B cell (primary cell): ENCODE data around the gene UBXN6. TPM values are rescaled to one million over a fixed set of nuclear protein-coding genes. Genes with fewer than 3 reads are reported as not detected.

Experiments used
- ATAC-seq: fragments of 200-7000 bp; cut with Tn5 transposase; one replicate; pipeline ENCODE4 v1.10.0; 2021; ENCODE audit warnings: low read depth, mild to moderate bottlenecking, moderate number of reproducible peaks, moderate library complexity
- CTCF ChIA-PET: fragments of 350-600 bp; sonication (Branson Sonifier 250); formaldehyde crosslinking; loops from one replicate; lab custom pipeline; 2021; ENCODE audit warnings: antibody characterized with exemption, inconsistent platforms; lab: Charles Lee
- POLR2A ChIA-PET: fragments of 350-600 bp; sonication (Branson Sonifier 250); formaldehyde crosslinking; loops from one replicate; lab custom pipeline; 2021; ENCODE audit warnings: antibody characterized with exemption; lab: Charles Lee
- DNase-seq: peaks from one replicate; pipeline ENCODE4 v3.0.0; 2013
- H2AFZ ChIP-seq: 2 replicates; pipeline ENCODE4 v1.6.1; 2012; ENCODE audit warnings: mild to moderate bottlenecking, low read depth, low read length; ENCODE audit not compliant: insufficient read depth, poor library complexity, severe bottlenecking
- H3K27ac ChIP-seq, 2 donors: 1 replicate in 1 of 2; 2 replicates in 1 of 2; pipeline ENCODE4 v1.5.1; 2012 to 2013; ENCODE audit warnings: low read length in 2 of 2, mild to moderate bottlenecking in 2 of 2, moderate library complexity in 1 of 2
- H3K27me3 ChIP-seq, 4 experiments: fragments of 200-600 bp in 1 of 4; sonication (generic) in 1 of 4; replicated peaks in 1 of 4; 1 replicate in 2 of 4; 2 replicates in 2 of 4; pipeline versions ENCODE4 v1.6.1 to v1.7.0; 2013 to 2016; ENCODE audit warnings: low read length in 3 of 4, mild to moderate bottlenecking in 2 of 4, mixed read lengths in 1 of 4, moderate library complexity in 1 of 4; ENCODE audit not compliant: insufficient read depth in 4 of 4, control insufficient read depth in 3 of 4; ENCODE audit errors: control extremely low read depth in 1 of 4
- H3K36me3 ChIP-seq, 2 experiments: replicated peaks in 1 of 2; 1 replicate in 1 of 2; 2 replicates in 1 of 2; pipeline versions ENCODE4 v1.6.1 to v1.7.1; 2013; ENCODE audit warnings: low read length in 1 of 2; ENCODE audit not compliant: insufficient read depth in 2 of 2, control insufficient read depth in 1 of 2; ENCODE audit errors: control extremely low read depth in 1 of 2, extremely low read depth in 1 of 2
- H3K4me1 ChIP-seq, 2 donors: fragments of 200-600 bp in 1 of 2; sonication (generic) in 1 of 2; 1 replicate in 1 of 2; 2 replicates in 1 of 2; pipeline versions ENCODE4 v1.5.1 to v1.6.1; 2013 to 2017; ENCODE audit warnings: low read length in 2 of 2; ENCODE audit not compliant: control insufficient read depth in 2 of 2, insufficient read depth in 2 of 2
- H3K4me2 ChIP-seq: replicated peaks from 2 replicates; pipeline ENCODE3; 2012; ENCODE audit warnings: mild to moderate bottlenecking, low read depth, low read length; ENCODE audit not compliant: poor library complexity, severe bottlenecking
- H3K4me3 ChIP-seq, 5 experiments: fragments of 200-600 bp in 1 of 5; sonication (generic) in 1 of 5; 1 replicate in 3 of 5; 2 replicates in 2 of 5; pipeline versions ENCODE4 v1.5.1 to v1.7.0; 2011 to 2016; ENCODE audit warnings: low read length in 4 of 5, mild to moderate bottlenecking in 4 of 5, low read depth in 2 of 5, control low read depth in 1 of 5, moderate library complexity in 1 of 5; ENCODE audit not compliant: insufficient read depth in 1 of 5; ENCODE audit errors: control extremely low read depth in 1 of 5, extremely low read depth in 1 of 5
- H3K79me2 ChIP-seq: fragments of 200-600 bp; sonication (generic); one replicate; pipeline ENCODE4 v1.6.0; 2016; ENCODE audit warnings: low read length; ENCODE audit not compliant: control insufficient read depth, insufficient read depth
- H3K9ac ChIP-seq: fragments of 200-600 bp; sonication (generic); 2 replicates; pipeline ENCODE4 v1.6.1; 2017; ENCODE audit warnings: mild to moderate bottlenecking, low read length, moderate library complexity
- H3K9me3 ChIP-seq, 3 donors: one replicate each; pipeline versions ENCODE4 v1.6.1 to v1.7.1; 2013; ENCODE audit warnings: low read length in 2 of 3; ENCODE audit not compliant: control insufficient read depth in 2 of 3, insufficient read depth in 1 of 3; ENCODE audit errors: control extremely low read depth in 1 of 3
- H4K20me1 ChIP-seq: 2 replicates; pipeline ENCODE4 v1.6.0; 2012; ENCODE audit warnings: mild to moderate bottlenecking, low read length; ENCODE audit not compliant: insufficient read depth, control insufficient read depth, poor library complexity, severe bottlenecking
- H3K27ac Mint-ChIP-seq: one replicate; pipeline ENCODE4 v1.8.0; 2021; ENCODE audit warnings: mixed read lengths
- H3K27me3 Mint-ChIP-seq: one replicate; pipeline ENCODE4 v1.8.0; 2021; ENCODE audit warnings: mixed read lengths
- H3K4me1 Mint-ChIP-seq: one replicate; pipeline ENCODE4 v1.8.0; 2021; ENCODE audit warnings: mixed read lengths
- H3K4me3 Mint-ChIP-seq: one replicate; pipeline ENCODE4 v1.8.0; 2021; ENCODE audit warnings: mixed read lengths
- H3K9me3 Mint-ChIP-seq: one replicate; pipeline ENCODE4 v1.8.0; 2022; ENCODE audit warnings: mixed read lengths; ENCODE audit not compliant: insufficient read depth
- EZH2 ChIP-seq: IDR thresholded peaks from 2 replicates; pipeline ENCODE4 v1.6.1; 2012; ENCODE audit warnings: borderline replicate concordance, low read depth, mild to moderate bottlenecking, moderate library complexity, low read length; ENCODE audit not compliant: insufficient read depth, poor library complexity, severe bottlenecking
- WGBS: methylation state at CpG from one replicate; pipeline ENCODE4 v1.1.5; 2013; ENCODE audit warnings: missing lambda C conversion rate; ENCODE audit not compliant: insufficient coverage; 5-methylcytosine and 5-hydroxymethylcytosine counted together
- intact Hi-C: fragments of 100-400 bp; cut with micrococcal nuclease; formaldehyde crosslinking; loops from one replicate; pipeline ENCODE4 v1.10.0; 2022
- polyA plus RNA-seq: library from polyadenylated mRNA; depleted of rRNA; stranded (reverse); fragments of >200 nt; gene quantifications from 2 replicates; pipeline ENCODE4 v1.2.3, GENCODE V29; 2012
- total RNA-seq, 2 donors: library from RNA; stranded (reverse); fragments of 120-200 nt in 1 of 2; gene quantifications; 1 replicate in 1 of 2; 2 replicates in 1 of 2; pipeline versions ENCODE4 v1.2.3 to v1.2.4, GENCODE V29; 2013 to 2022
- TF ChIP-seq, protein P1 (sequence below): fragments of 200-600 bp; IDR thresholded peaks from one replicate; pipeline ENCODE4 v1.8.0; 2022; ENCODE audit warnings: antibody characterized with exemption, mild to moderate bottlenecking

Gene UBXN6
- total and polyA plus RNA-seq, 2 donors (not counting 1 experiment from before 2014, with no cell fraction given), result 75.8 to 76.6 TPM

DNA sequence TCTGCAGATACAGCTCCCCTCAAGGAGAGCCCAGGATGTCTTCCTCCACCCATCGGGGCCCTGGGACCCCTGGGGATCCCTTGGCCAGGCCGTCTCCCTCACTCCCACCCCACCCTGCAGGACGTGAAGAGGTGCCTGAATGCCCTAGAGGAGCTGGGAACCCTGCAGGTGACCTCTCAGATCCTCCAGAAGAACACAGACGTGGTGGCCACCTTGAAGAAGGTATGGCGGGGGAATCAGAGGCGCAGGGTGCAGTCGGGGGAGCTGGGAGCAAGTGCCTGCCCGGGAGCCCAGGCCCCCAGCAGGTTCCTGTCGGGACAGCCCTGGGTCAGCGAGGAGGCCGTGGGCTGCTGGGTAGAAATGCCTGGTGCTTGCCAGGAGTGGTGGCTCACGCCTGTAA, 41.1 kb upstream of the UBXN6 start:
- POLR2A ChIA-PET, result no interaction called here
- H3K9me3 ChIP-seq, result no peaks in the 10 kb centered on the region
- H2AFZ ChIP-seq, result no peak overlapping the region
- Mint-ChIP-seq H3K4me3 (no peak overlapping the region), H3K9me3 (no peaks in the 10 kb centered on the region), H3K4me1 (no peaks in the 10 kb centered on the region), H3K27ac (no peak overlapping the region), H3K27me3 (no peaks in the 10 kb centered on the region)
- DNase-seq, result no peak
- CTCF ChIA-PET, result no interaction called here
- 98% methylated on average over 11 of the region's 12 CpGs for WGBS
- no peaks in the 10 kb centered on the region for H3K79me2 ChIP-seq
- peaks cover 0 to 41% of the 10 kb centered on the region in 2 experiments for H3K36me3 ChIP-seq
- H3K4me1 ChIP-seq, result no peaks in the 10 kb centered on the region
- H4K20me1 ChIP-seq, result no peaks in the 10 kb centered on the region
- ATAC-seq, result no peak
- H3K4me2 ChIP-seq, result no peak overlapping the region
- no peak for TF ChIP-seq EZH2
- TF ChIP-seq, protein P1, sequence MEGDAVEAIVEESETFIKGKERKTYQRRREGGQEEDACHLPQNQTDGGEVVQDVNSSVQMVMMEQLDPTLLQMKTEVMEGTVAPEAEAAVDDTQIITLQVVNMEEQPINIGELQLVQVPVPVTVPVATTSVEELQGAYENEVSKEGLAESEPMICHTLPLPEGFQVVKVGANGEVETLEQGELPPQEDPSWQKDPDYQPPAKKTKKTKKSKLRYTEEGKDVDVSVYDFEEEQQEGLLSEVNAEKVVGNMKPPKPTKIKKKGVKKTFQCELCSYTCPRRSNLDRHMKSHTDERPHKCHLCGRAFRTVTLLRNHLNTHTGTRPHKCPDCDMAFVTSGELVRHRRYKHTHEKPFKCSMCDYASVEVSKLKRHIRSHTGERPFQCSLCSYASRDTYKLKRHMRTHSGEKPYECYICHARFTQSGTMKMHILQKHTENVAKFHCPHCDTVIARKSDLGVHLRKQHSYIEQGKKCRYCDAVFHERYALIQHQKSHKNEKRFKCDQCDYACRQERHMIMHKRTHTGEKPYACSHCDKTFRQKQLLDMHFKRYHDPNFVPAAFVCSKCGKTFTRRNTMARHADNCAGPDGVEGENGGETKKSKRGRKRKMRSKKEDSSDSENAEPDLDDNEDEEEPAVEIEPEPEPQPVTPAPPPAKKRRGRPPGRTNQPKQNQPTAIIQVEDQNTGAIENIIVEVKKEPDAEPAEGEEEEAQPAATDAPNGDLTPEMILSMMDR, result no peak
- no peaks in the 10 kb centered on the region for H3K27me3 ChIP-seq
- H3K27ac ChIP-seq, result no peak overlapping the region
- intact Hi-C loops, result no loop called here
- no peak overlapping the region for H3K4me3 ChIP-seq
- no peak overlapping the region for H3K9ac ChIP-seq

DNA sequence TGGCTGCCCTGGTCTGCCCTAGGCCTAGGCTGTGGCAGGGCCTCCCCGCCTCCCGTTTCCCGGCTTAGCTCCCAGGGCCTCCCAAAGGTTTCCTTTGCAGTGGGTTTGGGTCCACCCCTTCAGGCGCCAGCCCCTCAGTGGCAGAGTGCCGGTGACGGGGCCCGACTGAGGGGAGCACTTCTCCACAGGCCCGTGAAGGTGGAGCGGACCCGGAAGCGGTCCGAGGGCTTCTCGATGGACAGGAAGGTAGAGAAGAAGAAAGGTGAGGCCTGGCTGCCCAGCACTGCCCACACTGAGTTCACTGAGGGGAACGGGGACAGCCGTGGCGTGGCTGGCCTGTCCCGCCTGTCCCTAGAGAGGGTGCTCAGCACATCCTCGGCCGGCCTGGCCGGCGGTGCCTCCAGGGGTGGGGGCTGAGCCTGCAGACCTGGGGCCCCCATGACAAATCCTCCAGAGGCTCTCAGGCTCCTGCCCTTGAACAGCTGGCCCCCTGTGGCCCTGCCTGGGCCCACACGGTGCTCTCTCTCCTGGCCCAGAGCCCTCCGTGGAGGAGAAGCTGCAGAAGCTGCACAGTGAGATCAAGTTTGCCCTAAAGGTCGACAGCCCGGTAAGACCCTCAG, 40.3 kb upstream of the UBXN6 start:
- H3K27ac Mint-ChIP-seq, result no peak overlapping the region
- H3K9me3 Mint-ChIP-seq, result no peaks in the 10 kb centered on the region
- H3K27me3 ChIP-seq, result no peaks in the 10 kb centered on the region
- no peaks in the 10 kb centered on the region for H4K20me1 ChIP-seq
- H3K9me3 ChIP-seq, result no peaks in the 10 kb centered on the region
- intact Hi-C loops, result no loop called here
- peaks cover 3% of the 10 kb centered on the region for H3K79me2 ChIP-seq
- H3K4me1 Mint-ChIP-seq, result no peaks in the 10 kb centered on the region
- peaks cover 0 to 43% of the 10 kb centered on the region in 2 experiments for H3K36me3 ChIP-seq
- no peaks in the 10 kb centered on the region for H3K27me3 Mint-ChIP-seq
- ATAC-seq (no peak), DNase-seq (no peak)
- H3K4me2 ChIP-seq, result no peak overlapping the region
- POLR2A ChIA-PET, result no interaction called here
- no peak overlapping the region for H3K9ac ChIP-seq
- 92% methylated on average over 20 of the region's 25 CpGs for WGBS
- CTCF ChIA-PET, result interaction anchor here (0.7 kb wide), 1 partner anchor 26 kb away, joined by 3 read pairs; no protein-coding TSS in a partner anchor
- H2AFZ ChIP-seq, result no peak overlapping the region
- H3K4me3 ChIP-seq, result no peak overlapping the region
- no peaks in the 10 kb centered on the region for H3K4me1 ChIP-seq
- H3K27ac ChIP-seq, result no peak overlapping the region
- TF ChIP-seq EZH2, result no peak
- TF ChIP-seq, protein P1, result no peak
- no peak overlapping the region for H3K4me3 Mint-ChIP-seq
